HG03066 (cell line): ENCODE data around the gene IQUB.
"Not testable (repeated sequence)": the region's sequence is repeated elsewhere in the genome, so short reads cannot be mapped to it uniquely, and the experiment has no call there.

Source experiments
- ATAC-seq: cut with Tn5 transposase; IDR thresholded peaks from one replicate; pipeline ENCODE4 v1.9.1; 2021; ENCODE audit warnings: low read depth; ENCODE audit not compliant: unreplicated experiment

IQUB gene

GRCh38 chr7:123548406-123548805 lies 14.0 kb upstream of the IQUB start:
- ATAC-seq, result no peak

- no peak for ATAC-seq
These were observed 5.5 kb upstream of the IQUB start for GRCh38 chr7:123539871-123540270.

GRCh38 chr7:123538897-123539296 lies 4.5 kb upstream of the IQUB start:
- ATAC-seq, result no peak

GRCh38 chr7:123538189-123538714 lies 3.9 kb upstream of the IQUB start:
- no peak for ATAC-seq

- ATAC-seq, result no peak
These were observed 2.7 kb upstream of the IQUB start for GRCh38 chr7:123537026-123537642.

GRCh38 chr7:123535517-123535916 lies 1.1 kb upstream of the IQUB start:
- ATAC-seq, result no peak

GRCh38 chr7:123533929-123534382 lies 439 bp downstream of the IQUB start:
- ATAC-seq, result peak; percentile 10

GRCh38 chr7:123533553-123533917 lies 860 bp downstream of the IQUB start:
- no peak for ATAC-seq

GRCh38 chr7:123532788-123533552 lies 1.4 kb downstream of the IQUB start:
- ATAC-seq, result not testable (repeated sequence)

GRCh38 chr7:123532343-123532742 lies 2.1 kb downstream of the IQUB start:
- ATAC-seq, result not testable (repeated sequence)

GRCh38 chr7:123530035-123530591 lies 4.3 kb downstream of the IQUB start:
- not testable (repeated sequence) for ATAC-seq

- no peak for ATAC-seq
These were observed 6.1 kb downstream of the IQUB start for GRCh38 chr7:123528265-123528664.

GRCh38 chr7:123527712-123528225 lies 6.6 kb downstream of the IQUB start:
- ATAC-seq, result not testable (repeated sequence)

- ATAC-seq, result not testable (repeated sequence)
These were observed 7.9 kb downstream of the IQUB start for GRCh38 chr7:123526533-123526932.

GRCh38 chr7:123522066-123522465 lies 12.3 kb downstream of the IQUB start:
- no peak for ATAC-seq

GRCh38 chr7:123505221-123505620 lies 29.2 kb downstream of the IQUB start:
- ATAC-seq, result no peak

GRCh38 chr7:123502201-123502600 lies 32.2 kb downstream of the IQUB start:
- no peak for ATAC-seq

GRCh38 chr7:123500878-123501489 lies 33.4 kb downstream of the IQUB start:
- ATAC-seq, result no peak

- no peak for ATAC-seq
These were observed 35.0 kb downstream of the IQUB start for GRCh38 chr7:123499211-123499970.

GRCh38 chr7:123498601-123499000 lies 35.8 kb downstream of the IQUB start:
- ATAC-seq, result no peak
